Measurements from ENCODE around the gene AMOTL1. TPM values are rescaled to one million over a fixed set of nuclear protein-coding genes. Genes with fewer than 3 reads are reported as not detected.

Gene AMOTL1, protein sequence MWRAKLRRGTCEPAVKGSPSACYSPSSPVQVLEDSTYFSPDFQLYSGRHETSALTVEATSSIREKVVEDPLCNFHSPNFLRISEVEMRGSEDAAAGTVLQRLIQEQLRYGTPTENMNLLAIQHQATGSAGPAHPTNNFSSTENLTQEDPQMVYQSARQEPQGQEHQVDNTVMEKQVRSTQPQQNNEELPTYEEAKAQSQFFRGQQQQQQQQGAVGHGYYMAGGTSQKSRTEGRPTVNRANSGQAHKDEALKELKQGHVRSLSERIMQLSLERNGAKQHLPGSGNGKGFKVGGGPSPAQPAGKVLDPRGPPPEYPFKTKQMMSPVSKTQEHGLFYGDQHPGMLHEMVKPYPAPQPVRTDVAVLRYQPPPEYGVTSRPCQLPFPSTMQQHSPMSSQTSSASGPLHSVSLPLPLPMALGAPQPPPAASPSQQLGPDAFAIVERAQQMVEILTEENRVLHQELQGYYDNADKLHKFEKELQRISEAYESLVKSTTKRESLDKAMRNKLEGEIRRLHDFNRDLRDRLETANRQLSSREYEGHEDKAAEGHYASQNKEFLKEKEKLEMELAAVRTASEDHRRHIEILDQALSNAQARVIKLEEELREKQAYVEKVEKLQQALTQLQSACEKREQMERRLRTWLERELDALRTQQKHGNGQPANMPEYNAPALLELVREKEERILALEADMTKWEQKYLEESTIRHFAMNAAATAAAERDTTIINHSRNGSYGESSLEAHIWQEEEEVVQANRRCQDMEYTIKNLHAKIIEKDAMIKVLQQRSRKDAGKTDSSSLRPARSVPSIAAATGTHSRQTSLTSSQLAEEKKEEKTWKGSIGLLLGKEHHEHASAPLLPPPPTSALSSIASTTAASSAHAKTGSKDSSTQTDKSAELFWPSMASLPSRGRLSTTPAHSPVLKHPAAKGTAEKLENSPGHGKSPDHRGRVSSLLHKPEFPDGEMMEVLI
- 10 to 100 TPM in 1 of 4 donors, 1 to 10 TPM in 3; 2.5 to 19.0 (median 7.2) TPM for total RNA-seq

DNA sequence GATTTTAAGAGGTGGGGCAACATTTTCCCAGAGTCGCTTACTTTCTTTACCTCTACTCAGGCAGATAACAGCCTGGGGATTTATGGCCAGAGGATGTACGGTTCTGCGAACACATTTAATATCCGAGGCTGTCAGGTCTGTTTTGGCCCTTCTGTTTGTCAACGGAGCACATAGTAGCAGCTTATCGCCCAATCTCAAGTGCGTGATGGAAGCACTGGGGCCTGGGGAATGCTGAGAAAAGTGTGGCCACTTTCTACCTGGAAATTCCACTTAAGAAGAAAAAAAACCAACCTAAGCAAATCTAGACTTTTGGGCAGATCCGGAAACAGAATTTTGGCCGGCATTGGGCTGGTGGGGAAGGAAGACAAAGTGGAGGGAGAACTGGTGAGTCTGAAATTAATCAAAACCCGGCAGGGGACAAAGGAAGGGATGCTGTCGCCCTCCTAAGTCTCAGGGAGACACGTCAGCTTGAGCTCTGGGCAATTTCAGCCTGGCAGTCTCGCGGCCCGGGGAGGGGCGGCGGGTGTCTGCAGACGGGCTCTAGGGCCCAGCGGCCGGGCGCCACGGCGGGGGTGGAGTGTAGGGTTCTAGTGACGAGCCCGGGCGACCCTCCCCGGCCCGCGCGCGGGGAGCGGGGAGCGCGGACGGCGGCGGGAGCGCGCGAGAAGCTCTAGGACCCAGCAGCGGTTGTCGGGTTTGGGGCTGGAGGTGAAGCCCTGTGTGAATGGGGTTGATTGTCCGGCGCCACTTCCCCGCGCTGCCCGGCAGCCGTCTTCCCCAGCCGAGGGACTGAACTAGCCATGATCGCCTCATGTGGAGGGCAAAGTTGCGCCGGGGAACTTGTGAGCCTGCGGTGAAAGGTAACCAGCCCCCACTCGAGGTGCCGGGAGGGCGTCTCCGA is at the start of gene AMOTL1:
AMOTL1 (plus strand) TSS at position 656 of the 901 bp plus-strand sequence; CDS start at position 812, 156 bp downstream.
- H3K27me3 ChIP-seq: no peaks in the 10 kb centered on the region

DNA sequence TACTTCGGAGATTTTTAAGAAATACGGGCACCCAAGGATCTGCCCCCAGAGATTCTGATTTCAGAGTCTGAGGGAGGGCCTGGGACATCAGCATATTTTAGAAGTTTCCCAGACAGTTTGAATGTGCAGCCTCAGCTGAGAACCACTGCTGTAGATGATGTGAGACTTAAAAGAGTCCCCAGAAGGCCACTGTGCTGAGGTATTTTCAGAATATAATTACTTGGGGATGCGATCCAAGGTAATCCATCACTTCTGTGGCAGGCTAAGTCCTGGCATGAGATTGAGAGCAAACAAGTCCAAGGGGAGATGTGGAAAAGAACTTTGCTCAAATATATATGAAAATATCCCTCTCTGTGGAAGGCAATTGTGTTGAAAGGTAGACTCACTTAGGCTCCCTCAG is 48.3 kb upstream of the AMOTL1 start:
- Histone ChIP-seq H3K27ac (no peak overlapping the region), H3K9me3 (no peaks in the 10 kb centered on the region), H3K4me3 (no peak overlapping the region), H3K36me3 (no peaks in the 10 kb centered on the region), H3K4me1 (no peaks in the 10 kb centered on the region), H3K27me3 (no peaks in the 10 kb centered on the region)
- DNase-seq: no peak
- TF ChIP-seq, protein P1, sequence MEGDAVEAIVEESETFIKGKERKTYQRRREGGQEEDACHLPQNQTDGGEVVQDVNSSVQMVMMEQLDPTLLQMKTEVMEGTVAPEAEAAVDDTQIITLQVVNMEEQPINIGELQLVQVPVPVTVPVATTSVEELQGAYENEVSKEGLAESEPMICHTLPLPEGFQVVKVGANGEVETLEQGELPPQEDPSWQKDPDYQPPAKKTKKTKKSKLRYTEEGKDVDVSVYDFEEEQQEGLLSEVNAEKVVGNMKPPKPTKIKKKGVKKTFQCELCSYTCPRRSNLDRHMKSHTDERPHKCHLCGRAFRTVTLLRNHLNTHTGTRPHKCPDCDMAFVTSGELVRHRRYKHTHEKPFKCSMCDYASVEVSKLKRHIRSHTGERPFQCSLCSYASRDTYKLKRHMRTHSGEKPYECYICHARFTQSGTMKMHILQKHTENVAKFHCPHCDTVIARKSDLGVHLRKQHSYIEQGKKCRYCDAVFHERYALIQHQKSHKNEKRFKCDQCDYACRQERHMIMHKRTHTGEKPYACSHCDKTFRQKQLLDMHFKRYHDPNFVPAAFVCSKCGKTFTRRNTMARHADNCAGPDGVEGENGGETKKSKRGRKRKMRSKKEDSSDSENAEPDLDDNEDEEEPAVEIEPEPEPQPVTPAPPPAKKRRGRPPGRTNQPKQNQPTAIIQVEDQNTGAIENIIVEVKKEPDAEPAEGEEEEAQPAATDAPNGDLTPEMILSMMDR (IDR thresholded peaks at IDR 0.05): no peak
- TF ChIP-seq POLR2A (IDR thresholded peaks at IDR 0.05): no peak

More for the DNA sequence above, at the start of gene AMOTL1:
- H3K4me1 ChIP-seq: peaks cover 0 to 9% (median 4%) of the 10 kb centered on the region in 4 donors
- no peaks in the 10 kb centered on the region for H3K36me3 ChIP-seq
- peak within 1 kb of the TSS; percentile 71 to 93 (median 82) for H3K27ac ChIP-seq
- peak; percentile 23 to 80 (median 69) for DNase-seq
- TF ChIP-seq POLR2A (IDR thresholded peaks at IDR 0.05): peak in 1 of 2 donors; percentile 17
- TF ChIP-seq, protein P1 (IDR thresholded peaks at IDR 0.05): no peak
- no peaks in the 10 kb centered on the region for H3K9me3 ChIP-seq
- H3K4me3 ChIP-seq: peak within 1 kb of the TSS; percentile 48 to 70 (median 58)

DNA sequence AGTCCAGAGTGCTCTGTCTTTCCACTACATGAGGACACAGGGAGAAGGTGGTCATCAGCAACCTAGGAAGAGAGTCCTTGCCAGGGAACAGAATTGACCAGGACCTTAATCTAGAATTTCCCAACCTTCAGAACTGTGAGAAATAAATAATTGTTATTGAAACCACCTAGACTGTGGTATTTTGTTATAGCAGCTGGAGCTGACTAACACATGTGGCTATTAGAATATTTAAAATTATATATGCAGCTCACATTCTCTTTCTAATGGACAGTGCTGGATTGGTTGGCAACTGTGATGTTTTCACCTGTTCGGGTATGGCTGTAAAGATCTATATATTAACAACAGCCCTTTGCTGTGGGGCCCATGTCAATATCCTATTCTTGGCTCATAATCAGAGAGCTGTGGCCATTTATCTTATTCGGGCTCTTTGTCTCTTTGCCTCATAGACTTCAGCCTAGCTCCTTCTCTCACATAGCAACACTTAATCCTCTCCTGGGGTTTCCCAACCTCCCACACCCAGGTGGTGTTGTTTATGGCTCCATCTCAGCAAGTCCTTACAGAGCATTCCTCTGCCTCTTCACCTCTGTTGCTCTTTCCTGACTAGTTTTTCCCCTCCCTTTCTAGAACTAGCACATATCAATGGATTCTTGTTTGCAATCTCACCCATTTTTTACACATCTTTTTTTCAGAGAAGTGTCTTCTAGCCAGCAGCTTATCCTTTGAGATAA is 46.4 kb upstream of the AMOTL1 start:
- no peak for DNase-seq
- no peaks in the 10 kb centered on the region for H3K27me3 ChIP-seq
- no peaks in the 10 kb centered on the region for H3K9me3 ChIP-seq
- no peaks in the 10 kb centered on the region for H3K36me3 ChIP-seq
- no peak overlapping the region for H3K4me3 ChIP-seq
- H3K27ac ChIP-seq: no peak overlapping the region
- TF ChIP-seq POLR2A (IDR thresholded peaks at IDR 0.05): no peak
- TF ChIP-seq, protein P1 (IDR thresholded peaks at IDR 0.05): no peak
- no peaks in the 10 kb centered on the region for H3K4me1 ChIP-seq

DNA sequence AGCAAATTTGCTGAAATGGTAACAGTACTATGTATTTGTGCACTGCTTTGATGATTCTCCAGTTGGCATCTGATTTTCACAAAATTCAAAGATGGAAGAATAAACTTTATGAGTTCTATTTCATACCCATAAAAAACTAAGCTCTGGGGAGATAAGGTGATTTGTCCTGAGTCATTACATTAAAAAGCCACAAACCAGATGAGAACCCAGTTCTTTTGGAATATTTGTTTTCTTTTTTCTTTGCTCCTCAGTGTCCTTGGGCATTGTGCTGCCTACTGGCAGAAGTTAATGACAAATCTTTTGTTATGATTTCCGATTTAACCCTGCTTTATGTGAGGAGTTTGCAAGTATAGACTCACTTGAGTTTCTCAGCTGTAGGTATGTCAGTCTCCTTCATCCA is 45.4 kb upstream of the AMOTL1 start:
- H3K27me3 ChIP-seq: no peaks in the 10 kb centered on the region
- H3K4me1 ChIP-seq: no peaks in the 10 kb centered on the region
- no peak for TF ChIP-seq POLR2A (IDR thresholded peaks at IDR 0.05)
- TF ChIP-seq, protein P1 (IDR thresholded peaks at IDR 0.05): no peak
- H3K9me3 ChIP-seq: no peaks in the 10 kb centered on the region
- no peaks in the 10 kb centered on the region for H3K36me3 ChIP-seq
- no peak overlapping the region for H3K4me3 ChIP-seq
- no peak overlapping the region for H3K27ac ChIP-seq
- DNase-seq: no peak
